CD4-positive, alpha-beta T cell (primary cell): ENCODE data around the gene DACT3. TPM values are rescaled to one million over a fixed set of nuclear protein-coding genes. Genes with fewer than 3 reads are reported as not detected.
A peak's percentile ranks its signal among the peaks of the same experiment; 100 is the strongest.
"Not testable (repeated sequence)": the region's sequence is repeated elsewhere in the genome, so short reads cannot be mapped to it uniquely, and the experiment has no call there.

Experiments used
- ATAC-seq: fragments of 200-7000 bp; cut with Tn5 transposase; one replicate; pipeline ENCODE4 v1.10.0; 2022; ENCODE audit warnings: mild to moderate bottlenecking; ENCODE audit not compliant: poor library complexity
- CTCF ChIA-PET: fragments of 350-600 bp; sonication (Branson Sonifier 250); formaldehyde crosslinking; loops from one replicate; lab custom pipeline; 2021; ENCODE audit warnings: antibody characterized with exemption, inconsistent platforms; lab: Charles Lee
- POLR2A ChIA-PET: fragments of 350-600 bp; sonication (Branson Sonifier 250); formaldehyde crosslinking; loops from one replicate; lab custom pipeline; 2021; ENCODE audit warnings: antibody characterized with exemption, inconsistent platforms; lab: Charles Lee
- DNase-seq, 14 experiments: peaks; one replicate each; pipeline ENCODE4 v3.0.0-alpha.2; 2013 to 2020; ENCODE audit warnings: mixed read lengths in 2 of 14
- H3K27ac ChIP-seq, 2 donors: one replicate each; pipeline versions ENCODE4 v1.5.1 to v1.7.0; 2013; ENCODE audit warnings: low read length in 2 of 2, low read depth in 1 of 2, mild to moderate bottlenecking in 1 of 2
- H3K27me3 ChIP-seq, 2 experiments: 1 replicate in 1 of 2; 2 replicates in 1 of 2; pipeline versions ENCODE4 v1.6.1 to v1.7.0; 2013; ENCODE audit warnings: low read length in 2 of 2, control low read depth in 1 of 2, mild to moderate bottlenecking in 1 of 2, moderate library complexity in 1 of 2; ENCODE audit not compliant: insufficient read depth in 2 of 2, control insufficient read depth in 1 of 2
- H3K36me3 ChIP-seq: one replicate; pipeline ENCODE4 v1.6.1; 2013; ENCODE audit warnings: low read length, control low read depth; ENCODE audit not compliant: insufficient read depth
- H3K4me1 ChIP-seq: one replicate; pipeline ENCODE4 v1.6.1; 2013; ENCODE audit warnings: low read length, control low read depth; ENCODE audit not compliant: insufficient read depth
- H3K4me3 ChIP-seq: one replicate; pipeline ENCODE4 v1.5.1; 2013; ENCODE audit warnings: mild to moderate bottlenecking, low read length, moderate library complexity
- H3K9me3 ChIP-seq, 2 experiments: 1 replicate in 1 of 2; 2 replicates in 1 of 2; pipeline versions ENCODE4 v1.6.1 to v1.7.0; 2013; ENCODE audit warnings: low read length in 2 of 2, mild to moderate bottlenecking in 2 of 2, control low read depth in 1 of 2, moderate library complexity in 1 of 2; ENCODE audit not compliant: control insufficient read depth in 1 of 2, insufficient read depth in 1 of 2
- H3K27ac Mint-ChIP-seq: one replicate; pipeline ENCODE4 v1.8.0; 2020; ENCODE audit warnings: mixed read lengths
- H3K27me3 Mint-ChIP-seq: one replicate; pipeline ENCODE4 v1.8.0; 2021; ENCODE audit warnings: mixed read lengths
- H3K36me3 Mint-ChIP-seq: one replicate; pipeline ENCODE4 v1.8.0; 2021; ENCODE audit warnings: low read depth, mixed read lengths
- H3K4me1 Mint-ChIP-seq: one replicate; pipeline ENCODE4 v1.8.0; 2021; ENCODE audit warnings: low read depth, mixed read lengths
- H3K4me3 Mint-ChIP-seq: one replicate; pipeline ENCODE4 v1.8.0; 2020; ENCODE audit warnings: mild to moderate bottlenecking, mixed read lengths
- H3K9me3 Mint-ChIP-seq: one replicate; pipeline ENCODE4 v1.8.0; 2020; ENCODE audit warnings: mixed read lengths
- CTCF ChIP-seq: fragments of 200-600 bp; IDR thresholded peaks from one replicate; pipeline ENCODE4 v1.8.0; 2022; ENCODE audit warnings: antibody characterized with exemption, mild to moderate bottlenecking
- intact Hi-C, 2 experiments: fragments of 100-400 bp; cut with DNase I in 1 of 2; cut with micrococcal nuclease in 1 of 2; formaldehyde crosslinking; loops; one replicate each; pipeline versions ENCODE4 v1.15.1 to v1.9.0; 2023 to 2025; cut with DNase I, micrococcal nuclease
- total RNA-seq, 174 experiments: library from RNA in 2 of 174; stranded (reverse) in 2 of 174; gene quantifications; one replicate each; pipeline ENCODE4 v1.2.3 and lab custom pipeline; 2021 to 2026

The DACT3 gene
- total RNA-seq, 2 experiments from 2014 or later = 0.11 TPM

- no peaks in the 10 kb centered on the region for H3K27me3 ChIP-seq
Observed at GRCh38 chr19:46631481-46631880, 29.5 kb downstream of the DACT3 start.

GRCh38 chr19:46630586-46631205 lies 30.3 kb downstream of the DACT3 start:
- H3K36me3 ChIP-seq = no peaks in the 10 kb centered on the region
- peaks cover 25% of the 10 kb centered on the region for H3K4me1 Mint-ChIP-seq
- TF ChIP-seq CTCF = no peak
- H3K4me1 ChIP-seq = peaks cover 29% of the 10 kb centered on the region
- ATAC-seq = no peak
- H3K9me3 ChIP-seq = no peaks in the 10 kb centered on the region
- H3K27me3 ChIP-seq = no peaks in the 10 kb centered on the region
- ChIA-PET CTCF (interaction anchor here (3.0 to 4.0 kb wide), 3 partner anchors 17 to 31 kb away, joined by 10 to 16 read pairs (median 10); partner anchors contain the start of gene CALM3), POLR2A (interaction anchor here (2.4 kb wide), 1 partner anchor 29 kb away, joined by 6 read pairs; the partner anchor contains the start of gene CALM3)
- no peaks in the 10 kb centered on the region for H3K36me3 Mint-ChIP-seq
- DNase-seq = no peak
- H3K27me3 Mint-ChIP-seq = no peaks in the 10 kb centered on the region
- intact Hi-C loops = no loop called here
- no peaks in the 10 kb centered on the region for H3K9me3 Mint-ChIP-seq
- H3K4me3 Mint-ChIP-seq = no peak overlapping the region
- no peak overlapping the region for H3K27ac ChIP-seq
- no peak overlapping the region for H3K4me3 ChIP-seq
- H3K27ac Mint-ChIP-seq = no peak overlapping the region

More at GRCh38 chr19:46631481-46631880, 29.5 kb downstream of the DACT3 start:
- TF ChIP-seq CTCF = no peak
- H3K27ac Mint-ChIP-seq = no peak overlapping the region
- intact Hi-C loops = no loop called here
- ChIA-PET CTCF (interaction anchor here (1.3 to 4.0 kb wide), 4 partner anchors 10 to 30 kb away, joined by 3 to 16 read pairs (median 10); partner anchors contain the start of gene CALM3), POLR2A (interaction anchor here (2.4 kb wide), 1 partner anchor 30 kb away, joined by 6 read pairs; the partner anchor contains the start of gene CALM3)
- no peak for DNase-seq
- no peaks in the 10 kb centered on the region for H3K27me3 Mint-ChIP-seq
- Histone ChIP-seq H3K27ac (no peak overlapping the region), H3K36me3 (no peaks in the 10 kb centered on the region), H3K4me3 (no peak overlapping the region), H3K4me1 (peaks cover 33% of the 10 kb centered on the region), H3K9me3 (no peaks in the 10 kb centered on the region)
- no peak overlapping the region for H3K4me3 Mint-ChIP-seq
- H3K9me3 Mint-ChIP-seq = no peaks in the 10 kb centered on the region
- ATAC-seq = no peak
- peaks cover 25% of the 10 kb centered on the region for H3K4me1 Mint-ChIP-seq
- H3K36me3 Mint-ChIP-seq = no peaks in the 10 kb centered on the region

- Mint-ChIP-seq H3K27ac (no peak overlapping the region), H3K4me1 (peaks cover 29% of the 10 kb centered on the region), H3K27me3 (no peaks in the 10 kb centered on the region), H3K9me3 (no peaks in the 10 kb centered on the region), H3K4me3 (no peak overlapping the region), H3K36me3 (no peaks in the 10 kb centered on the region)
- CTCF ChIA-PET = interaction anchor here (2.0 to 3.0 kb wide), 2 partner anchors 10 to 32 kb away, joined by 5 to 10 read pairs; no protein-coding TSS in a partner anchor
- no peak overlapping the region for H3K27ac ChIP-seq
- no peaks in the 10 kb centered on the region for H3K36me3 ChIP-seq
- no peak for ATAC-seq
- intact Hi-C loops = no loop called here
- POLR2A ChIA-PET = interaction anchor here (0.8 to 1.0 kb wide), 2 partner anchors 10 to 13 kb away, joined by 3 to 4 read pairs; no protein-coding TSS in a partner anchor
- DNase-seq = peak in 1 of 14 experiments; percentile 30
- no peak for TF ChIP-seq CTCF
- no peaks in the 10 kb centered on the region for H3K27me3 ChIP-seq
- no peaks in the 10 kb centered on the region for H3K9me3 ChIP-seq
- H3K4me3 ChIP-seq = no peak overlapping the region
- H3K4me1 ChIP-seq = peaks cover 32% of the 10 kb centered on the region
Observed at GRCh38 chr19:46629546-46630025, 31.4 kb downstream of the DACT3 start.

- POLR2A ChIA-PET = interaction anchor here (0.8 to 1.5 kb wide), 3 partner anchors 9 to 19 kb away, joined by 3 to 4 read pairs (median 3); no protein-coding TSS in a partner anchor
Observed at GRCh38 chr19:46628970-46629369, 32.0 kb downstream of the DACT3 start.

More at GRCh38 chr19:46628970-46629369, 32.0 kb downstream of the DACT3 start:
- H3K27ac ChIP-seq, H3K36me3 ChIP-seq, H3K4me3 ChIP-seq, H3K36me3 Mint-ChIP-seq, H3K27me3 ChIP-seq, H3K4me3 Mint-ChIP-seq, H3K27ac Mint-ChIP-seq, H3K27me3 Mint-ChIP-seq, H3K9me3 Mint-ChIP-seq, ATAC-seq, intact Hi-C loops, H3K9me3 ChIP-seq, DNase-seq: not testable (repeated sequence)
- peaks cover 30% of the 10 kb centered on the region for H3K4me1 Mint-ChIP-seq
- peaks cover 34% of the 10 kb centered on the region for H3K4me1 ChIP-seq
- CTCF ChIA-PET = interaction anchor here (2.0 kb wide), 1 partner anchor 9 kb away, joined by 5 read pairs; no protein-coding TSS in a partner anchor
